H9 (cell line): ENCODE results near the gene SH3RF2. TPM values are rescaled to one million over a fixed set of nuclear protein-coding genes. Genes with fewer than 3 reads are reported as not detected.

Source experiments
- DNase-seq: peaks from one replicate; pipeline ENCODE4 v3.0.0-alpha.2; 2017
- H2AFZ ChIP-seq: one replicate; pipeline ENCODE4 v1.6.1; 2013; ENCODE audit warnings: mild to moderate bottlenecking, low read length, control low read depth, moderate library complexity
- H2AK5ac ChIP-seq: 2 replicates; pipeline ENCODE4 v1.6.1; 2013; ENCODE audit warnings: low read length, control low read depth, mixed read lengths; ENCODE audit not compliant: insufficient read length
- H2BK120ac ChIP-seq: one replicate; pipeline ENCODE4 v1.6.1; 2013; ENCODE audit warnings: low read depth, mild to moderate bottlenecking, low read length, control low read depth, inconsistent platforms; ENCODE audit not compliant: poor library complexity, severe bottlenecking
- H2BK12ac ChIP-seq: 2 replicates; pipeline ENCODE4 v1.6.1; 2013; ENCODE audit warnings: low read length, control low read depth, mixed read lengths, low read depth; ENCODE audit not compliant: insufficient read length
- H2BK15ac ChIP-seq: 2 replicates; pipeline ENCODE4 v1.6.1; 2013; ENCODE audit warnings: low read depth, low read length, control low read depth
- H2BK20ac ChIP-seq: one replicate; pipeline ENCODE4 v1.6.1; 2013; ENCODE audit warnings: low read depth, mild to moderate bottlenecking, low read length, control low read depth, inconsistent platforms; ENCODE audit not compliant: poor library complexity, severe bottlenecking
- H2BK5ac ChIP-seq: 2 replicates; pipeline ENCODE4 v1.6.1; 2013; ENCODE audit warnings: low read length, control low read depth, mixed read lengths; ENCODE audit not compliant: insufficient read length
- H3K14ac ChIP-seq: 2 replicates; pipeline ENCODE4 v1.6.1; 2013; ENCODE audit warnings: low read length, control low read depth; ENCODE audit not compliant: insufficient read depth
- H3K18ac ChIP-seq: 2 replicates; pipeline ENCODE4 v1.6.1; 2013; ENCODE audit warnings: low read depth, mild to moderate bottlenecking, mixed read lengths, low read length, control low read depth; ENCODE audit not compliant: insufficient read length
- H3K23ac ChIP-seq: 2 replicates; pipeline ENCODE4 v1.6.1; 2013; ENCODE audit warnings: low read length, control low read depth, mixed read lengths, low read depth; ENCODE audit not compliant: insufficient read length
- H3K23me2 ChIP-seq: 2 replicates; pipeline ENCODE4 v1.6.1; 2013; ENCODE audit warnings: low read depth, mild to moderate bottlenecking, mixed read lengths, low read length, control low read depth; ENCODE audit not compliant: insufficient read length, poor library complexity, severe bottlenecking
- H3K27ac ChIP-seq: 2 replicates; pipeline ENCODE4 v1.5.1; 2013; ENCODE audit warnings: low read length, control low read depth, mixed read lengths, low read depth; ENCODE audit not compliant: insufficient read length
- H3K27me3 ChIP-seq: 2 replicates; pipeline ENCODE4 v1.6.1; 2013; ENCODE audit warnings: low read length, control low read depth, inconsistent platforms; ENCODE audit not compliant: insufficient read depth
- H3K4ac ChIP-seq: 2 replicates; pipeline ENCODE4 v1.6.1; 2013; ENCODE audit warnings: low read depth, mild to moderate bottlenecking, control low read depth, inconsistent platforms, low read length, moderate library complexity
- H3K4me1 ChIP-seq: 2 replicates; pipeline ENCODE4 v1.6.1; 2013; ENCODE audit warnings: low read length, control low read depth, inconsistent platforms; ENCODE audit not compliant: insufficient read depth
- H3K4me2 ChIP-seq: 2 replicates; pipeline ENCODE4 v1.6.1; 2013; ENCODE audit warnings: low read length, control low read depth, mixed read lengths; ENCODE audit not compliant: insufficient read length, insufficient read depth
- H3K56ac ChIP-seq: 2 replicates; pipeline ENCODE4 v1.6.1; 2013; ENCODE audit warnings: low read depth, mild to moderate bottlenecking, mixed read lengths, low read length, control low read depth; ENCODE audit not compliant: insufficient read length
- H3K79me1 ChIP-seq: 2 replicates; pipeline ENCODE4 v1.6.1; 2013; ENCODE audit warnings: low read depth, mild to moderate bottlenecking, moderate library complexity, low read length, control low read depth, inconsistent platforms; ENCODE audit not compliant: insufficient read depth, poor library complexity, severe bottlenecking
- H3K79me2 ChIP-seq: 2 replicates; pipeline ENCODE4 v1.6.1; 2013; ENCODE audit warnings: low read length, control low read depth, inconsistent platforms; ENCODE audit not compliant: insufficient read depth
- H3K9ac ChIP-seq: 2 replicates; pipeline ENCODE4 v1.6.1; 2013; ENCODE audit warnings: low read length, control low read depth, mixed read lengths; ENCODE audit not compliant: insufficient read length; ENCODE audit errors: extremely low read depth
- H3K9me3 ChIP-seq: one replicate; pipeline ENCODE4 v1.6.1; 2013; ENCODE audit warnings: low read depth, low read length, inconsistent platforms; ENCODE audit not compliant: control insufficient read depth
- H3T11ph ChIP-seq: one replicate; pipeline ENCODE4 v1.6.1; 2013; ENCODE audit warnings: mild to moderate bottlenecking, low read length, control low read depth, inconsistent platforms
- H4K20me1 ChIP-seq: one replicate; pipeline ENCODE4 v1.6.1; 2013; ENCODE audit not compliant: control insufficient read depth, insufficient read length, insufficient read depth
- H4K5ac ChIP-seq: 2 replicates; pipeline ENCODE4 v1.6.1; 2013; ENCODE audit warnings: low read depth, mild to moderate bottlenecking, mixed read lengths, low read length, control low read depth; ENCODE audit not compliant: insufficient read length
- H4K8ac ChIP-seq: replicated peaks from 2 replicates; pipeline ENCODE4 v1.6.1; 2013; ENCODE audit warnings: low read length, control low read depth, mixed read lengths, low read depth; ENCODE audit not compliant: insufficient read length
- H4K91ac ChIP-seq: 2 replicates; pipeline ENCODE4 v1.6.1; 2013; ENCODE audit warnings: low read depth, mild to moderate bottlenecking, moderate library complexity, mixed read lengths, low read length, control low read depth; ENCODE audit not compliant: insufficient read length
- H3K27ac Mint-ChIP-seq, 3 experiments: 2 replicates in 2 of 3; 3 replicates in 1 of 3; pipeline ENCODE4 v1.8.0; 2020 to 2021; ENCODE audit warnings: mixed read lengths in 3 of 3, mild to moderate bottlenecking in 1 of 3, moderate library complexity in 1 of 3
- H3K27me3 Mint-ChIP-seq: 2 replicates; pipeline ENCODE4 v1.8.0; 2021; ENCODE audit warnings: low read depth, mild to moderate bottlenecking, moderate library complexity, mixed read lengths
- H3K36me3 Mint-ChIP-seq, 3 experiments: 2 replicates in 2 of 3; 3 replicates in 1 of 3; pipeline ENCODE4 v1.8.0; 2020 to 2021; ENCODE audit warnings: low read depth in 3 of 3, mixed read lengths in 3 of 3; ENCODE audit not compliant: insufficient read depth in 1 of 3
- H3K4me1 Mint-ChIP-seq, 2 experiments: 2 replicates each; pipeline ENCODE4 v1.8.0; 2020; ENCODE audit warnings: mixed read lengths in 2 of 2
- H3K4me3 Mint-ChIP-seq, 2 experiments: 2 replicates in 1 of 2; 3 replicates in 1 of 2; pipeline ENCODE4 v1.8.0; 2020 to 2021; ENCODE audit warnings: mild to moderate bottlenecking in 2 of 2, mixed read lengths in 2 of 2, moderate library complexity in 1 of 2
- H3K9me3 Mint-ChIP-seq, 2 experiments: 2 replicates in 1 of 2; 3 replicates in 1 of 2; pipeline ENCODE4 v1.8.0; 2020; ENCODE audit warnings: mild to moderate bottlenecking in 2 of 2, mixed read lengths in 2 of 2, moderate library complexity in 1 of 2
- total RNA-seq: library from RNA; stranded (reverse); gene quantifications from 2 replicates; pipeline ENCODE4 v1.2.1, GENCODE V29; 2021
- TF ChIP-seq, protein P1 (sequence below): fragments of 200-600 bp; sonication (generic); conservative IDR thresholded peaks from 3 replicates; pipeline ENCODE4 v1.8.0; 2021; ENCODE audit warnings: antibody characterized with exemption, mild to moderate bottlenecking

SH3RF2 gene
- total RNA-seq, 1 experiment from 2014 or later = 0.66 TPM

GRCh38 chr5:145925803-145926202, 10.6 kb upstream of the SH3RF2 start:
- H3K4ac ChIP-seq = no peak overlapping the region
- no peak overlapping the region for H3K56ac ChIP-seq
- H4K5ac ChIP-seq = no peak overlapping the region
- no peak overlapping the region for H3K18ac ChIP-seq
- H3K4me1 ChIP-seq = no peaks in the 10 kb centered on the region; the same call in 1 of the 2 replicates
- H3K36me3 Mint-ChIP-seq = no peaks in the 10 kb centered on the region; a peak in 1 of 7 replicates
- no peaks in the 10 kb centered on the region for H3K9me3 ChIP-seq
- no peak overlapping the region for H3K9ac ChIP-seq
- H3K9me3 Mint-ChIP-seq = peaks cover 0 to 2% of the 10 kb centered on the region in 2 experiments; a peak in 1 of 5 replicates
- H3K79me2 ChIP-seq = no peaks in the 10 kb centered on the region
- H2AK5ac ChIP-seq = no peak overlapping the region
- no peaks in the 10 kb centered on the region for H4K20me1 ChIP-seq
- no peak overlapping the region for H3T11ph ChIP-seq
- no peak overlapping the region for H2AFZ ChIP-seq
- no peaks in the 10 kb centered on the region for H3K79me1 ChIP-seq
- TF ChIP-seq, protein P1, sequence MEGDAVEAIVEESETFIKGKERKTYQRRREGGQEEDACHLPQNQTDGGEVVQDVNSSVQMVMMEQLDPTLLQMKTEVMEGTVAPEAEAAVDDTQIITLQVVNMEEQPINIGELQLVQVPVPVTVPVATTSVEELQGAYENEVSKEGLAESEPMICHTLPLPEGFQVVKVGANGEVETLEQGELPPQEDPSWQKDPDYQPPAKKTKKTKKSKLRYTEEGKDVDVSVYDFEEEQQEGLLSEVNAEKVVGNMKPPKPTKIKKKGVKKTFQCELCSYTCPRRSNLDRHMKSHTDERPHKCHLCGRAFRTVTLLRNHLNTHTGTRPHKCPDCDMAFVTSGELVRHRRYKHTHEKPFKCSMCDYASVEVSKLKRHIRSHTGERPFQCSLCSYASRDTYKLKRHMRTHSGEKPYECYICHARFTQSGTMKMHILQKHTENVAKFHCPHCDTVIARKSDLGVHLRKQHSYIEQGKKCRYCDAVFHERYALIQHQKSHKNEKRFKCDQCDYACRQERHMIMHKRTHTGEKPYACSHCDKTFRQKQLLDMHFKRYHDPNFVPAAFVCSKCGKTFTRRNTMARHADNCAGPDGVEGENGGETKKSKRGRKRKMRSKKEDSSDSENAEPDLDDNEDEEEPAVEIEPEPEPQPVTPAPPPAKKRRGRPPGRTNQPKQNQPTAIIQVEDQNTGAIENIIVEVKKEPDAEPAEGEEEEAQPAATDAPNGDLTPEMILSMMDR = no peak
- no peaks in the 10 kb centered on the region for H3K27me3 Mint-ChIP-seq
- no peak overlapping the region for H3K4me3 Mint-ChIP-seq
- peaks cover 8 to 11% of the 10 kb centered on the region in 2 experiments for H3K4me1 Mint-ChIP-seq
- no peak overlapping the region for H2BK5ac ChIP-seq
- no peak for DNase-seq
- H3K23me2 ChIP-seq = no peaks in the 10 kb centered on the region
- no peak overlapping the region for H3K23ac ChIP-seq
- H4K91ac ChIP-seq = no peak overlapping the region
- no peak overlapping the region for H2BK12ac ChIP-seq
- no peak overlapping the region for H2BK15ac ChIP-seq
- H3K14ac ChIP-seq = no peak overlapping the region
- H3K4me2 ChIP-seq = no peak overlapping the region
- H3K27me3 ChIP-seq = no peaks in the 10 kb centered on the region
- no peak overlapping the region for H2BK20ac ChIP-seq
- H2BK120ac ChIP-seq = no peak overlapping the region
- no peak overlapping the region for H4K8ac ChIP-seq
- H3K27ac Mint-ChIP-seq = no peak overlapping the region; a peak in 1 of 7 replicates
- H3K27ac ChIP-seq = no peak overlapping the region
